Hepatocyte (in vitro differentiated cells): ENCODE results near the gene CERK. TPM values are rescaled to one million over a fixed set of nuclear protein-coding genes. Genes with fewer than 3 reads are reported as not detected.

Experiments used
- DNase-seq: peaks from one replicate; pipeline ENCODE4 v3.0.0-alpha.2; 2016; ENCODE audit warnings: low spot score
- H2AFZ ChIP-seq: fragments of 200-600 bp; sonication (generic); 2 replicates; pipeline ENCODE4 v1.6.0; 2016; ENCODE audit warnings: antibody characterized with exemption, mild to moderate bottlenecking
- H3K27ac ChIP-seq: fragments of 200-600 bp; sonication (generic); 2 replicates; pipeline ENCODE4 v1.5.1; 2016; ENCODE audit warnings: mild to moderate bottlenecking
- H3K27me3 ChIP-seq: fragments of 200-600 bp; sonication (generic); 2 replicates; pipeline ENCODE4 v1.6.1; 2016
- H3K36me3 ChIP-seq: fragments of 200-600 bp; sonication (generic); replicated peaks from 2 replicates; pipeline ENCODE4 v1.5.1; 2016; ENCODE audit warnings: low read depth; ENCODE audit not compliant: insufficient read depth
- H3K4me1 ChIP-seq: fragments of 200-600 bp; sonication (generic); 2 replicates; pipeline ENCODE4 v1.5.1; 2016; ENCODE audit warnings: mild to moderate bottlenecking, moderate library complexity; ENCODE audit not compliant: insufficient read depth
- H3K4me2 ChIP-seq: fragments of 200-600 bp; sonication (generic); 2 replicates; pipeline ENCODE4 v1.6.0; 2016
- H3K4me3 ChIP-seq: fragments of 200-600 bp; sonication (generic); 2 replicates; pipeline ENCODE4 v1.5.1; 2016; ENCODE audit warnings: mild to moderate bottlenecking
- H3K79me2 ChIP-seq: fragments of 200-600 bp; sonication (generic); 2 replicates; pipeline ENCODE4 v1.6.0; 2017; ENCODE audit warnings: mild to moderate bottlenecking
- H3K9me2 ChIP-seq: fragments of 200-600 bp; sonication (generic); replicated peaks from 2 replicates; pipeline ENCODE4 v1.6.0; 2017; ENCODE audit warnings: mild to moderate bottlenecking; ENCODE audit not compliant: insufficient read depth
- H3K9me3 ChIP-seq: fragments of 200-600 bp; sonication (generic); 2 replicates; pipeline ENCODE4 v1.5.1; 2016; ENCODE audit warnings: low read depth, mild to moderate bottlenecking
- H4K20me1 ChIP-seq: fragments of 200-600 bp; sonication (generic); 2 replicates; pipeline ENCODE4 v1.6.0; 2016; ENCODE audit warnings: mild to moderate bottlenecking; ENCODE audit not compliant: insufficient read depth, poor library complexity, severe bottlenecking
- CTCF ChIP-seq: fragments of 200-600 bp; sonication (generic); IDR thresholded peaks from 2 replicates; pipeline ENCODE4 v1.5.1; 2016; ENCODE audit warnings: antibody characterized with exemption, mild to moderate bottlenecking; ENCODE audit not compliant: poor library complexity
- EZH2 ChIP-seq: fragments of 200-600 bp; sonication (generic); IDR thresholded peaks from 2 replicates; pipeline ENCODE4 v1.6.1; 2016; ENCODE audit warnings: antibody characterized with exemption, mild to moderate bottlenecking, borderline replicate concordance
- EZH2phosphoT487 ChIP-seq: fragments of 200-600 bp; sonication (generic); IDR thresholded peaks from one replicate; pipeline ENCODE4 v1.6.1; 2018; ENCODE audit warnings: antibody characterized with exemption, mild to moderate bottlenecking, low read depth, moderate library complexity; ENCODE audit not compliant: unreplicated experiment, severe bottlenecking
- WGBS: methylation state at CpG from one replicate; pipeline ENCODE4 v1.1.6; 2016; ENCODE audit warnings: low lambda C conversion rate; ENCODE audit errors: missing lambda C conversion rate; 5-methylcytosine and 5-hydroxymethylcytosine counted together
- polyA plus RNA-seq: library from polyadenylated mRNA; unstranded; fragments of >200 nt; fragmentation: Nextera tagmentation; extraction: Ambion mirVana; gene quantifications from 2 replicates; pipeline ENCODE4 v1.2.1, GENCODE V29; 2016
- total RNA-seq: library from RNA; depleted of rRNA; stranded (reverse); fragments of >200 nt; gene quantifications from 2 replicates; pipeline ENCODE4 v1.2.3, GENCODE V29; 2014

CERK gene
- total and polyA plus RNA-seq, 2 experiments from 2014 or later: 38.6 to 59.0 TPM

GRCh38 chr22:46664301-46664855 is 73.7 kb downstream of the CERK start:
- H3K27ac ChIP-seq: no peak overlapping the region
- no peaks in the 10 kb centered on the region for H3K9me3 ChIP-seq
- H4K20me1 ChIP-seq: no peaks in the 10 kb centered on the region
- H3K79me2 ChIP-seq: no peaks in the 10 kb centered on the region
- H3K4me1 ChIP-seq: peaks cover 13% of the 10 kb centered on the region
- TF ChIP-seq EZH2 (no peak), EZH2phosphoT487 (no peak), CTCF (no peak)
- no peaks in the 10 kb centered on the region for H3K9me2 ChIP-seq
- no peak for DNase-seq
- H3K4me3 ChIP-seq: no peak overlapping the region
- no peak overlapping the region for H3K4me2 ChIP-seq
- no peaks in the 10 kb centered on the region for H3K27me3 ChIP-seq
- H3K36me3 ChIP-seq: no peaks in the 10 kb centered on the region
- WGBS: 91% methylated on average over 13 of the region's 13 CpGs
- H2AFZ ChIP-seq: no peak overlapping the region

- 97% methylated on average over 28 of the region's 28 CpGs for WGBS
Observed at GRCh38 chr22:46663436-46664100, 74.5 kb downstream of the CERK start.

GRCh38 chr22:46663001-46663400 is 75.1 kb downstream of the CERK start:
- TF ChIP-seq EZH2phosphoT487: no peak
- no peak for TF ChIP-seq EZH2
- no peak for TF ChIP-seq CTCF
- Histone ChIP-seq H3K27ac (no peak overlapping the region), H2AFZ (no peak overlapping the region), H3K9me2 (no peaks in the 10 kb centered on the region), H3K36me3 (no peaks in the 10 kb centered on the region), H3K4me2 (no peak overlapping the region), H3K27me3 (no peaks in the 10 kb centered on the region), H3K4me3 (no peak overlapping the region), H3K79me2 (no peaks in the 10 kb centered on the region), H4K20me1 (no peaks in the 10 kb centered on the region), H3K9me3 (no peaks in the 10 kb centered on the region), H3K4me1 (peaks cover 13% of the 10 kb centered on the region)
- WGBS: 83% methylated on average over 26 of the region's 26 CpGs
- no peak for DNase-seq

More at GRCh38 chr22:46663436-46664100, 74.5 kb downstream of the CERK start:
- no peaks in the 10 kb centered on the region for H3K79me2 ChIP-seq
- H3K4me1 ChIP-seq: peaks cover 13% of the 10 kb centered on the region
- H3K4me2 ChIP-seq: no peak overlapping the region
- no peaks in the 10 kb centered on the region for H3K27me3 ChIP-seq
- no peak overlapping the region for H2AFZ ChIP-seq
- no peaks in the 10 kb centered on the region for H3K9me3 ChIP-seq
- TF ChIP-seq CTCF: no peak
- no peak for TF ChIP-seq EZH2phosphoT487
- TF ChIP-seq EZH2: no peak
- no peak for DNase-seq
- no peaks in the 10 kb centered on the region for H3K36me3 ChIP-seq
- H3K27ac ChIP-seq: no peak overlapping the region
- H4K20me1 ChIP-seq: no peaks in the 10 kb centered on the region
- H3K4me3 ChIP-seq: no peak overlapping the region
- H3K9me2 ChIP-seq: no peaks in the 10 kb centered on the region
